Stimulated activated CD8-positive, alpha-beta memory T cell treated with anti-CD3 and anti-CD28 coated beads, Interleukin-12 subunit alpha, Interleukin-12 subunit beta, amount 100 ng/mL, for 24 hours (primary cell): Measurements from ENCODE around the gene FBXO8.
"Not testable (repeated sequence)": the region's sequence is repeated elsewhere in the genome, so short reads cannot be mapped to it uniquely, and the experiment has no call there.

ENCODE experiments used
- DNase-seq: peaks from one replicate; pipeline ENCODE4 v3.0.0-alpha.2; 2020; ENCODE audit errors: extremely low read depth

Gene FBXO8

DNA sequence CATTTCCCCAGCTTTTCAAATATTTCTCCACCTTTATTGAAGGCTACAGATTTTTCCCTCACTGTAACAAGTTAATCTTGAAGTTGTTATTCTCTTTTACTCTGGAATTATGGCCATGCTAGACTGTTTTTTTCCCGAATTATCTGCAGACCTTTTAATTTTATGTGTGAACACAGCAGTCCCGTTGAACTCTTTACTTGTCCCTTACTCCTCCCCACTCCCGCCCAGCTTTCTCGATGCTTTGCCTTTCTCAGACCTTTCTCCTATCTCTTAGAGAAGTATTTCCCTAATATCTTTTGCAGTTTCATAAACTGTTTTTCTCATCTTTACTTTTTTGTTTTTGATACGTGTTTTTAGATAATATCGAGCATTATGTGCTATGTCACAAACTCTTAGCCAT is 1.0 kb upstream of the FBXO8 start:
- DNase-seq, result no peak

DNA sequence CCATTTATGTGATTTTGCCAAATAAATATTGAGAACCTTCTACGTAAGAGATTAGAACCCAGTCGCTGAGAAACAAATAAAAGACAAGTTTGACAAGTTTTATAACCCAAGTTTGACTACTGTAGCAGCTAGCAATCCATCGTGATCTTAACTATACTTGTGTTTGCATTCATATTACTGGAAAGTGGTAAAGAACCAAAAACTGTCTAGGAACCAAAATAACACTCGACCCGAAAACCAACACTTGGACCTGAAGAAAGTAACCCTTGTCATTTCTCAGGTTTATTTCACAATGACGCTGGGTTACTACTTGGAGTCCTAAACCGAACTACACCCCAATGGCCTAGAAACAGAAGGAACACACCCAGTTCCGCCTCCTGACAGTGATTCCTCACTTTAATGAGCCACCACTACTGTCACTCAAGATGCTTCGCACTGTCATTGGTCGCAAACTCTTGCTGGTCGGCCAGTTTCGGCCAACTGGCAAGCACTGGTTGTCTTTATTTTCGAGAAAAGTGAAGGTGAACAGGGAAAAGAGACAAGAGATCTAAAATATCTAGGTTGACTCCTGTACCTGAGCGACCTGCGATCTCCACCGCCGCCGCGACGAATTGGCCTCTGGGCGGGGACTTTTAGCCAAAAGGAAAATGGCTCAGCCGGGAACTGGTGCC is 496 bp downstream of the FBXO8 start:
- peak; percentile 43 for DNase-seq

DNA sequence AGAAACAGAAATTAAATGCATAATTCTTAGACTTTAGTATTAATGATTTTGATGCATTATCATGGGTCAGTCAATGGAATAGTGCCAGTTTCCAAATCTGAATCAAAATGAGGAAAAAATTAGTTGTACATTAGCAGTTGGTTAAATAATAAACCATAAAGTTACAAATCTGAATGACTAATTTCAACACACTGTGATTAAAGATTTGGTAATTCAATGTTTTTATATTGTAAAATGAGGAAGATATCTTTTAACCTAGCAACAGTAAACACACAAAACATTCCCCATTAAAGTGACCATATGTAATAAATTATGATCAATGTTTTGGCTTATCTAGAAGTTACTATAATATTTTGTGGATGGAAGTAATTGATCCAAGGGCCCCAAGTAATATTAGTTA is 1.6 kb downstream of the FBXO8 start:
- no peak for DNase-seq

DNA sequence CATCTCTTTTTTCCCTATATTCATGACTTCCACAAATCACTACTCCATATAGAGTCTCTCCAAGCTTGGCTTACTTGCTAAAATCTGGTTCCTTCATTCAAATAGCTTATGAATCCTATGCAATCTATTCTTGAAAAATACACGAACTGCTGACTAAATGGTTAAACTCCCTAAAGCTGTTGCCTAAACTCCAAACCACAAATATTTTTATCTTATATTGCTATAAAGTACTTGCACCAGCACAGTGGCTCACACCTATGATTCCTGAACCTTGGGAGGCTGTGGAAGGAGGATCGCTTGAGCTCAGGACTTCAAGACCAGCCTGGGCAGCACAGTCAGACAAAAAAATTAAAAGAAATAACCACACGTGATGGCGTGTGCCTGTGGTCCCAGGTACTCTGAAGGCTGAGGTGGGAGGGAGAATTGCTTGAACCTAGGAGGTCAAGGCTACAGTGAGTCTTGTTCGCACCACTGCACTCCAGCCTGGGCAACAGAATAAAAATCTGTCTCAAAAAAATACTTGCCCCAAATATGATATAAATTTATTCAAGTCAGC is 2.2 kb downstream of the FBXO8 start:
- no peak for DNase-seq

DNA sequence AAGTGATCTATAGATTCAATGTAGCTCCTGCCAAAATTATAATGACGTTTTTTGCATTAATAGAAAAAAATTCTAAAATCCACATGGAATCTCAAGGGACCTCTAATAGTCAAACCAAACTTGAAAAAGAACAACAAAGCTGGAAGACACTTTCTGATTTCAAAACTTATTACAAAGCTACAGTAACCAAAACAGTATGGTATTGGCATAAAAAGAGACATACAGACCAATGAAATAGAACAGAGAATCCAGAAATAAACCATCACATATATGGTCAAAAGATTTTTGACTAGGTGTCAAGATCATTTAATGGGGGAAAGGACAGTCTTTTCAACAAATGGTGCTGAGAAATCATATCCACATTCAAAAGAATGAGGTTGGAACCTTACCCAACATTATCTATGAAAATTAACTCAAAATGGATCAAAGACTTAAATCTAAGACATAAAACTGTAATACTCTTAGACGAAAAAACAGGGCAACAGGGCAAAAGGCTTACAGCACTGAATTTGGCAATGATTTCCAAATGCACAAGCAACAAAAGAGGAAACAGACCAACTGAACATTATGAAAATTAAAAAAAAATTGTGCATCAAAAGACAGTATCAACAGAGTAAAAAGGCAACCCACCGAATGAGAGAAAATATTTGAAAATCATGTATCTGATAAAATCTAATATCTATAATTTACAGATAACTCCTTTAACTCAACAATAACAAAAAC is 3.9 kb downstream of the FBXO8 start:
- DNase-seq, result no peak

DNA sequence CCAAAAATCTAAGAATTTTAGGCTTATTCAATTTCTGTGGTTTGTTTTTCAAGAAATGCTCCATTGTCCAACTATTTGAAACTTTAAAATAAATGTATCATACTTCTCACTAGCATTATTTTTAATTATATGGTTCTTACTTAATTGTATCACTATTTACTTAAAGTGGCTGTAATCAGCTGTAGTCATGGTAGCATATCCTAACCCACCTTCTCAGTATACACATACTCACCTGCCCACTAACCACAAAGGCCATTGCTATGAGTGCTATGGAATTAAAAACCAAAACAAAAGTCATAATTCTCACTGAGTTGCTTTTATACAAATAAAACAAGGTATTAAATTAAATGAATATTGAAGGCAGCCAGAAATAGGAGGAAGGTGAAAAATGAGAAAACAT is 5.0 kb downstream of the FBXO8 start:
- DNase-seq, result no peak

DNA sequence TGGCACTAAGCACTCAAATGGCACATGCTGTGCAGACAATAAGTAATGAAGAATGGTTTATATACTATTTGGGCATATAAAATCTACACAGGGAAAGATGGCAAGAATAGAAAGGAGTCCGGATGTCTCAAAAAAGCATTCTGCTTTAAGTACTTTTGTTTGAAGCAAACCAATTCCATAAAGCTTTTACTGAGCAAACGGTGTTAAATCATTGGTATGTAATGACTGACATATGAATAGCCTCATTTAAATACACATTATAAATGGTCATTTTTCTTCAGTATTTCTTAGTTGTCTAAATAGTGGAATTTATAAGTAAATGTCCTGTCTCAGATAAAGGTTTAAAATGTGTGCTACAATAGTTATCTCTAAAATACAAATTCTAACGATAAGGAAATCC is 6.0 kb downstream of the FBXO8 start:
- DNase-seq, result no peak

DNA sequence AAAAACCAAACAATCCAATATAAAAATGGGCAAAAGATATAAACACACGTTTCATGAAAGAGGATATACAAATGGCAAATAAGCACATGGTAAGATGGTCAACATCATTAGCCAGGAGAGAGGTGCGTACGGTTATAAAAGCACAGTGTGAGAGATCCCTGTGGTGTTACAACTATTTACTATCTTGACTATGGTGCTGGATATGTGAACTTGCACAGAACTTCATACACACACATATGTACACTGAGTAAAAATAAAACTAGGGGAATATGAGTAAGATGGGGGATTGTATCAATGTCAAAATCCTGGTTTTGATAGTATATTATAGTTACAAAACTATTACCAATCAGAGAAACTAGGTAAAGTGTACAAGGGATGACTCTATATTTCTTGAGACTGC is 8.4 kb downstream of the FBXO8 start:
- no peak for DNase-seq

DNA sequence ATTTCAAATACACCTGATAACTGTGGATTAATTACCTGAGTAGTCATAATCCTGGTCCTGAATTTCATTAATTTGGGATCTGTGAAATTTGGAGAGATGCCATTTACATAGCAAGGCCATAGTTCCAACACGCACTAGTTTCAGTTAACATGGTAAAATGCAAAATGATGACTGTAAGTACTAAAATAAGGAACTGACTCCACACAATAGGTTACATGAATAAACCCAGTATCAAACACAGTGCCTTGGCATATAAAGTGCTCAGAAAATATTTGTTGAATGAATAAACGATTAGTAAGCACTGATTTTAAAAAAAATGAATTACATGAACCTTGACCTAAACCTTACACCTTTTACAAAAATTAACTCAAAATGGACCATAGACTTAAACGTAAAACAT is 9.0 kb downstream of the FBXO8 start:
- no peak for DNase-seq

DNA sequence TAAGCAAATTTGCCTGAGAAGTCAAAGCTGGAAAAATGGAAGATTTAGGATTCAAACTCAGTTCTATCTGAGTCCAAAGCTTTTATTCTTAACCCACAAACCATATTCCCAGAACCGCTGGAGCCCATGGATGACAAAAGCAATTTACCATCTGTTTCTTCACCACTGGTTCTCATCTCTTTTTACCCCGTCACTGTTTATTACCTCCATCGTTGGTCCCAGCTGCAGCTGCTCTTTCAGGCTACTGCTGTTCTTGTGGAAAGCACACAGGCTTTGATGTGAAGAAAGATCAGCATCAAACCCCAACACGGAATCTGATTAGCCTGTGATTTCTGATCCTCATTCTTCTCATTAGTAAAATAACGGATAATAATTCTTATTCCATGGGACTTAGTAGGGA is 9.5 kb downstream of the FBXO8 start:
- DNase-seq, result no peak

DNA sequence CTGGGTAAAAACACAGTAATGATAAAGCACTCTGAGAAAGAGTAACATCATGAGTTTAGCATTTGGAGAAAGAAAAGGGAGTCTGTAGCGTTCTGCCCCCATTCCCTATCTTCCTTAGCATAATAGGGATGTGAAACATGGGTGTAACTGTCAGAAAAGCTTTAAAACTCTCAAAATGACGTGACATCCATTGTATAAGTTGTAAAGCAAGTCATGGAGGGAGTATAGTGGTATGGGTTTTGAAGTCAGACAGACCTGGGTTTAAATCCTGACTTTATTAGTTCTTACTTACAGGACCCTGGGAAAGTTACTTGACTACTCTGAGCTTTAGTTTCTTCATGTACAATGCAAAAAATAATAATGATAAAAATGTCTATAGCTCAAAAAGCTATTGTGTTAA is 17.1 kb downstream of the FBXO8 start:
- no peak for DNase-seq

DNA sequence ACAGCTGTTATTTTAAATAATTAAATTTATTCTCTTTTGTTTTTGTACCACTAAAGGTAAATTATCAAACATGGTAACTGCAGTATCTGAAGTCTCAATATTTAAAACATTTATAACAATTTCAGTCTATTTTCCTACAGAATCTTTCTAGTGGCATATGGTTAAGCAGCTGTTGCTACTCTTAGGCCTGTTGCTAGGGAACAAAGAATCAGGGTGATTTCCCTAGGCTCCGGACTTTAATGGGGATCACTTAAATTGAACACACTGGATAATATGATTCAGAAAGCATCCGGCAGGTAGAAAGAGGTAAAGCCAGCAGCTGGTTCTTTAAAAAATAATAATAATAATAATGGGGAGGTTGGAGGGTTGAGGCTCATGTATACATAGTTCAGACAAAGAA is 17.6 kb downstream of the FBXO8 start:
- DNase-seq, result no peak

DNA sequence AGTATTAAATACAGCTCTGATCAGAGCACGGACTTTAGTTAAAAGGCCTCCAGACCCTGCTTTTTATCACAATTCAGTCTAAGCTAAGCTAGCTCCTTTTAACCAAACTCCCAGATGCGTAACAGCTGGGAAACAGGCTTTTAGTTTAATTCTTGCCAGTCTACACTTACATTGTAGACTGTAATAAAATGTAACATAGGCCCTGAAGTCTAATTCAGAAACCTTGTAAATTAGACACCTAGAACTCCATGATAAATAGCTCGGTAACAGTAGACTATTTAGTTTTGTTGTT is 20.1 kb downstream of the FBXO8 start:
- DNase-seq, result no peak

DNA sequence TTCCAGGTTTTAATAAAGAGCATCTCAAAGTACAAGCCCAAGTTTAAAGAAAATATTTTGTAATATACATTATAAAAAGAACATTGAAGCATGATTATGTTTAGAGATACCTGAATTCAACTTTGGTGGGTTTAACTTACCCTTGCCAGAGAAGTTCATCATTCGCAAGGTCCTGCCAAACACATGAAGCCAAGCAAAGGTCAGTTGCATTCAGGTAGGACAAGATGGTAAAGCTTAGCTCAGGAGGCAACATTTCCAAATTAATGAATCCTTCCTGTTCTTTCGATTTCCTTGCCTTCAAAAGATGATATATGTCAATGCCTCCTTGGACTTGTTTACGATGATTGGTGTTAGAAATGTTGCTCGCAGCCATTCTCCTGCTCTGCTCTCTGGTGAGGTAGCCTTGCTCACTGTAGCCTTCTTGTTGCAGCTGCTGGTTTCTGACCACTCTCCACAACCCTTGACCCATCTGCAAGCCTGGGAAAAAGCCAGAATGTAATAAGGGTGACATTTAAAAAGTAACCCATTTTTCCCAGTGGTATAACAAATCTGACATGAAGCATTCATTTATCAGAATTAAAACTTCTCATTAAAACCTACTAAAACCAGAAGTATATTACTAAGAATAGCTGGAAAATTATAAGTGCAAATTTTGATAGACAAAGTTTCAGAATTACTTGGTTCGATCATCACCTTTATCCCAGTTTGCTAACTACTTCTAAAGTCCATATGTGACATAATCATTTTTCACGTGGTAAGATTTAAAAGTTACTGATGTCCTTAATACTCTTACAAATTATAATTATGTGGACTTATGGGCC is 20.6 kb downstream of the FBXO8 start:
- DNase-seq, result no peak

DNA sequence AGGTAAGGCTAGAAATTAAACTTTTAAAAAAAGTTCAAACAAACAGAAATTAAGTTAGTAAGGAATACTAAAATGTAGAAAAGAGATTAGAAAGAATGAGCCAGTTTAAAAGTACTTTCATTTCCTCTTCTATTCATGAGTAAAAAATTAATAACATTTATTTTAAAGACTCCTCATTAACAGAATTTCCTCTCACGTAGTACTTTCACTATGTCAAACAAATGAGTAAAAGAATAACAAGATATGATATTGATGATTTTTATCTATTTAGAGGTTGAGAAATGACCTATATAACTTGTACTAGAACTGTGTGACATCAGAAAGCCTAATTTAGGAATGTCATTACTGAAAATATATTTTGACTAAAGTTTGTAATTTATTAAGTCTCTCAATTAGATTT is 22.0 kb downstream of the FBXO8 start:
- not testable (repeated sequence) for DNase-seq

DNA sequence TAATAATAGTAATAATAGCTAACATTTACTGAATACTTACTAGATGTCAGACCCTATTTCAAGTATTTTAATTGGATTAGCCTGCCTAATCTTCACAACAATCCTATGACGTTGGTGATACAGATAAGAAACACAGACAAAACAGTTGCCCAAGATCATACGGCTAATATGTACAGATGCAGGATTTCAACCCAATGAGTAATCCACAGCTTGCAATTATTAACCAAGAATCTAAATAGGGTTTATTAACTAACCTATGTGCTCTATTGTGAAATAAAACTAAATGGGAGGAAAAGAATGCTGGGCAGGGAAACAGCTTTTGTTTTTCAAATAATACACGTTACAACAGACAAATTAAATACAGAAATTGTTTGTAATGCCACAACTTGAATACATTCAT is 23.4 kb downstream of the FBXO8 start:
- no peak for DNase-seq

DNA sequence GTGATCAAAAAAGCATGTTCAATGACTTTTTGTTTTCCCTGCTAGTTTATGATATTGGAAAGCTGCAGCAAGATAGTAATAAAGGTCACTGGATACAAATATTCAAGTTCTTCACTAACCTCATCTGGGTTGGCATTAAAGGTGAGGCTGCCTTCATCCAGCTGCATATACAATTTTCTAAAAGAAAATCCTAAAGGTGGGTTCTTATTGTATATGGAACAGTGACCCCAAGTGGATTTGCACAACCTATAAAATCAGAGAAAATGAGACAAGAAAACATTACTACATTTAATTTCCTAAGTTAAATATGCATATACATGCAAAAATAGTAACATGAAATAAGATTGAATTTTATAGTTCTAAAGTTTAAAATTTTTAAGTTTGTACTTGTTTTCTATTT is 23.9 kb downstream of the FBXO8 start:
- DNase-seq, result no peak

DNA sequence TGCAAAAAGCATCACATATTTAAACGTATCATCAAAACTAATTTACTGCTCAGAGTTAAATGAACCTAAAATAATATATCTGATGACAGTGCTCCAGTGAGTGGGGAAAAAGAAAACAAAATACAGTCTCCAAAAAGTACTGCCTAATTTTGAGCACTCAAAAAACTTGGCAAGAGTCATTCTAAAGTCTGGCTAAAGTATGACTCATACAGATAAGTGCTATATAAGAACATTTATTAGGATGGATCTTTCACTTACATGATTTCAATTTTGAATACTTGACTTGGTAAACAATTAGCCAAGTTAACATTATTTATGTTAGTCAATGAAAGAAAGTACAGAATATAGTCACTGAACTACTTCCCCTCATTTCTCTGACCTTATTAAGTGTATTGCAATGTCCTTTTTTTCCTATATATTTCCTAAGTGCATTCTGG is 27.2 kb downstream of the FBXO8 start:
- no peak for DNase-seq

DNA sequence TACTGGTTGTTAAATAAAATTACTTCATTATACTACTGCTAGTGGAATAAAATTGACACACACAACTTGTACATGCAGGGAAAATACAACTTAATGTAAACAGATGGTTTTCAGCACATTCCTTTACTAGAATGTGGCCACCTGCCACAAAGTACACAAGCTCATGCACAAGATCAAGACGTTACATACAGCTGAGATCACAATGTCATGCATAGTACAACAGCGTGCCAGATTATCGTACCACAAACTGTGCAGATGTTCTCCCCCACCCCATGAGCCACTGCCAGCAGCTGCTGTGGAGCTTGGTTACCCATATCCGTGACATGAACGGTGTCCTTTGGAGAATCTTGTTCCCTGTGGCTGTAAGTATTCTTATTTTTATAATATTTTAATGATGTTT is 27.7 kb downstream of the FBXO8 start:
- no peak for DNase-seq

DNA sequence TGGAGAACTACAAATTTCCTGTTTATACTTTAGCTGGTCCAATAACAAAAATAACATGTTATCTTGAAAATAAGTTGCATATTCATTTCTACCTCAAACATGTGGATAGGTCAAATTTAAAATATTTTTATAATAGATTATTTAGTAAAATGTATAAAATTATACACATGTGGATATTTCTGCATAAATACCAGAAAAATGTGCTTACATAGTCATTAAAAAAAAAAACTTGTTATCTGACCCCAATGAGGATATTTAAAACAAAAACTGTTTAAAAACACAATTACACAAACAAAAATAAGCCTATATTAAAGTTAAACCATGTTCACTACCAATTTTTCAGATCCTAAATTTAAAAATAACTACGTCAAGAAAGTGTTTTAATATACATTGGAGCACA is 28.1 kb downstream of the FBXO8 start:
- no peak for DNase-seq

DNA sequence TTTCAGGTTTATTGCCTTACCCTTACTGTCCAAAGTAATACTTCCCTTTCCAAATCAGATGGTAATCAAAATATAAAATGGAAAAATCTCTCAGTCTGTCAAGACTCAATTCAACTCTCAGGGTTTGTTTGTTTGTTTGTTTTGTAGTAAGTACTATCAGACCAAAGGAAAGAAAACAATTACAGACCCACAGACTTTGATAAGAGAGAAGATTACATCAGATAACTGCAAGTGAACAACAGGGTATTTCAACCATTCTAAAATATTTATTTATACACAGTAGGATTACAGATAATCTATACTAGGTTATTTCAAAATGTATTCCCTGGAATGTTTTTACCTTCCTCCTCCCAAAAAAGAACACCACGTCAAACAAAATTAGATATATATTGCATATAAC is 28.9 kb downstream of the FBXO8 start:
- DNase-seq, result no peak

DNA sequence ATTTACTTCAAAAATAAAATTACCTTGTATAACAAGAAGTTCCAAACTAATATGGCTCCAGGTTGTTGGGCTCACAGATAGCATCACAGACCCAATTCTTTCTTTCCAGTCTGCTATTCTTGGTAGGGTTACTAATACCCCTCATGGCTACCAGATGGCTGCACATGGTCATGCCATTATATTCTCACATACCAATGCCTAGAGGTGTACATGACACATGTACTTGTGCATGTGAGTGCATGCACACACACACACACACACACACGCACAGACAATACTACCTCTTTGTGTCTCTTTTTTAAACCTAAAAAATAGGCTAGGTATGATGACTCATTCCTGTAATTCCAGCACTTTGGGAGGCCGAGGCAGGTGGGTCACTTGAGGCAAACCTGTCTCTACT is 31.1 kb downstream of the FBXO8 start:
- no peak for DNase-seq

DNA sequence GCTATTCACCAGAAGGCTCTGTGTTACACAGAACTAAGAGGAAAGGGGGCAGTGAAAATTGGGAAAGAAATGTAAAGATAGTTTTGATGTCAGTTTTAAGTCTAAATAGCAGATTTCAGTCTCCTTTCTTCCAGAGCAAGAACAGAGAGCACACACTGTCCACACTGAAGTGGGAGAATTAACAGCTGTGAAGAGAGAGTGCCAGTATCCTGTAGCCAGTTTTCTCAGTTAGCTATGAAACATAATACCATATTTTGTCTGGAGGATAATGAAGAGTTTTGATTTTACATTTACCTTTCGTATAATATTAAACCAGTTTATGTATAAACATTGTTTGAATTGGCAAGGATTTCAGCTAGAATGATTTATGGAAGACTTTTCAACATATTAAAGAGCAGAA is 35.1 kb downstream of the FBXO8 start:
- no peak for DNase-seq
